Tibial artery (tissue), 4 donors: ENCODE data around the gene ADAMTS10.
"Not testable (repeated sequence)": the region's sequence is repeated elsewhere in the genome, so short reads cannot be mapped to it uniquely, and the experiment has no call there.

Experiments used
- DNase-seq, 2 donors: peaks; one replicate each; pipeline ENCODE4 v3.0.0-alpha.2; 2019
- H3K27ac ChIP-seq, 2 donors: fragments of 200-600 bp; sonication (generic) in 1 of 2; 1 replicate in 1 of 2; 2 replicates in 1 of 2; pipeline ENCODE4 v1.5.1; 2018 to 2019; ENCODE audit warnings: mild to moderate bottlenecking in 1 of 2
- H3K27me3 ChIP-seq, 2 donors: fragments of 200-600 bp; sonication (generic) in 1 of 2; one replicate each; pipeline versions ENCODE4 v1.5.1 to v1.6.0; 2016 to 2019
- H3K36me3 ChIP-seq, 3 donors: fragments of 200-600 bp; sonication (generic) in 2 of 3; one replicate each; pipeline ENCODE4 v1.5.1; 2016 to 2019; ENCODE audit warnings: mild to moderate bottlenecking in 2 of 3
- H3K4me1 ChIP-seq, 4 donors: fragments of 200-600 bp; sonication (generic) in 2 of 4; 1 replicate in 3 of 4; 2 replicates in 1 of 4; pipeline ENCODE4 v1.5.1; 2016 to 2019
- H3K4me3 ChIP-seq, 2 donors: fragments of 200-600 bp; sonication (generic) in 1 of 2; 1 replicate in 1 of 2; 2 replicates in 1 of 2; pipeline ENCODE4 v1.5.1; 2018 to 2019; ENCODE audit warnings: mild to moderate bottlenecking in 2 of 2
- H3K9me3 ChIP-seq, 3 donors: fragments of 200-600 bp; sonication (generic) in 1 of 3; one replicate each; pipeline ENCODE4 v1.5.1; 2016 to 2019
- intact Hi-C: fragments of 100-400 bp; cut with DNase I; formaldehyde crosslinking; loops from one replicate; pipeline ENCODE4 v1.15.0; 2023; ENCODE audit warnings: low total_unique reads
- TF ChIP-seq, protein P1 (sequence below), 2 experiments: fragments of 200-600 bp in 1 of 2; fragments of 450-650 bp in 1 of 2; IDR thresholded peaks; one replicate each; pipeline ENCODE4 v1.5.1; 2017 to 2019; ENCODE audit warnings: antibody characterized with exemption in 2 of 2, mild to moderate bottlenecking in 1 of 2, moderate library complexity in 1 of 2

Gene ADAMTS10

DNA sequence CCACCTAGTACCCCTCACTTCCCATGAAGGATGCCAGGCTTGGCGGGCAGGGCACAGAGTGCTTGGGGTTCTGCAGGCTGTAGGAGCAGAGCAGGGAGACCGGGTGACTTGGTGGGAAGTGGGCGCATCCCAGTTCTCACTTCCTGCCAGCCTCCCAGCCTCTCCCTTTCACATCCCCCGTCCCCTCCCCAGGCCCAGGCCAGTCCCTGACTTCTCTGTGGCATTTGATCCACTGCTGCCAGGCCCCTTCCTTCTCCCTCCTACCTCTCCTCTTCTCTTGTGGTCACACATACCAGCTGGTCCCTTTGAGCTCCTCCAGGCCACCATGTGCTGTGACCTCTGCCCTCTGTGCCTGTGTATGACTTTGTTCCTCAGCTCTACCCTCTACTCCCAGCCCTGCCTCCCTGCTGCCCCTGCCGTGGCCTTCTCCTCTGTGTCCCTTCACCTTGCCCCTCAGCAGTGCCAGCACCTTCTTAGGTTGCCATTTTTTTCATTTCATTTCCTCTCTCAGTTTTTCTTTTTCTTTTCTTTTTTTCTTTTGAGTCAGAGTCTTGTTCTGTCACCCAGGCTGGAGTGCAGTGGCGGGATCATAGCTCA, 52.8 kb downstream of the ADAMTS10 start:
- intact Hi-C loops = no loop called here
- H3K36me3 ChIP-seq = no peaks in the 10 kb centered on the region
- H3K9me3 ChIP-seq = no peaks in the 10 kb centered on the region
- DNase-seq = no peak
- no peaks in the 10 kb centered on the region for H3K4me1 ChIP-seq
- H3K27me3 ChIP-seq = no peaks in the 10 kb centered on the region
- TF ChIP-seq, protein P1, sequence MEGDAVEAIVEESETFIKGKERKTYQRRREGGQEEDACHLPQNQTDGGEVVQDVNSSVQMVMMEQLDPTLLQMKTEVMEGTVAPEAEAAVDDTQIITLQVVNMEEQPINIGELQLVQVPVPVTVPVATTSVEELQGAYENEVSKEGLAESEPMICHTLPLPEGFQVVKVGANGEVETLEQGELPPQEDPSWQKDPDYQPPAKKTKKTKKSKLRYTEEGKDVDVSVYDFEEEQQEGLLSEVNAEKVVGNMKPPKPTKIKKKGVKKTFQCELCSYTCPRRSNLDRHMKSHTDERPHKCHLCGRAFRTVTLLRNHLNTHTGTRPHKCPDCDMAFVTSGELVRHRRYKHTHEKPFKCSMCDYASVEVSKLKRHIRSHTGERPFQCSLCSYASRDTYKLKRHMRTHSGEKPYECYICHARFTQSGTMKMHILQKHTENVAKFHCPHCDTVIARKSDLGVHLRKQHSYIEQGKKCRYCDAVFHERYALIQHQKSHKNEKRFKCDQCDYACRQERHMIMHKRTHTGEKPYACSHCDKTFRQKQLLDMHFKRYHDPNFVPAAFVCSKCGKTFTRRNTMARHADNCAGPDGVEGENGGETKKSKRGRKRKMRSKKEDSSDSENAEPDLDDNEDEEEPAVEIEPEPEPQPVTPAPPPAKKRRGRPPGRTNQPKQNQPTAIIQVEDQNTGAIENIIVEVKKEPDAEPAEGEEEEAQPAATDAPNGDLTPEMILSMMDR (IDR thresholded peaks at IDR 0.05) = no peak
- H3K27ac ChIP-seq = no peak overlapping the region
- H3K4me3 ChIP-seq = no peak overlapping the region

- DNase-seq, H3K36me3 ChIP-seq, H3K27ac ChIP-seq, H3K27me3 ChIP-seq, H3K4me1 ChIP-seq, H3K4me3 ChIP-seq, intact Hi-C loops, H3K9me3 ChIP-seq: not testable (repeated sequence)
These were observed 56.8 kb downstream of the ADAMTS10 start for GRCh38 chr19:8553729-8554128.

GRCh38 chr19:8552810-8553209, 57.7 kb downstream of the ADAMTS10 start:
- H3K36me3 ChIP-seq = peaks cover 0 to 15% (median 0%) of the 10 kb centered on the region in 3 donors
- no peak for DNase-seq
- no peaks in the 10 kb centered on the region for H3K9me3 ChIP-seq
- no peak overlapping the region for H3K27ac ChIP-seq
- H3K27me3 ChIP-seq = no peaks in the 10 kb centered on the region
- TF ChIP-seq, protein P1 (IDR thresholded peaks at IDR 0.05) = no peak
- intact Hi-C loops = no loop called here
- H3K4me1 ChIP-seq = no peaks in the 10 kb centered on the region
- no peak overlapping the region for H3K4me3 ChIP-seq

DNA sequence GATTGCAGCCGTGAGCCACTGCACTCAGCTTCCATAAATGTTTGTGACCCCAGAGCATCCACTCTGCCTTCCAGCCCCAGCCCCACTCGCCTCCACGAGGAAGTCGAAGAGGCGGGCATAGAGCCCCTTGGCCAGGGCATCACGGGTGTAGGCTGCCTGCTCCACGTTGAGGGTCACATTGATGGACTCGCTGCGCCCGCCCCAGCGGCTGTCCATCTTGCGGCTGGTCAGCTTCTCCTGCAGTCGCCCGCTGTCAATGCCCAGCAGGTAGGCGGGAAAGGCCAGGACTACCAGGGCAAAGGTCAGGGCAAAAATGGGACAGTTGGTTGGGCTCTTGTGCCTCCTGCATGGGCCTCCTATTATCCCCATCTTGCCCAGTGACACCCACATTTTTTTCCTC, 60.4 kb downstream of the ADAMTS10 start:
- no peak overlapping the region for H3K4me3 ChIP-seq
- peaks cover 0 to 40% (median 7%) of the 10 kb centered on the region in 3 donors for H3K36me3 ChIP-seq
- TF ChIP-seq, protein P1 (IDR thresholded peaks at IDR 0.05) = no peak
- intact Hi-C loops = no loop called here
- no peaks in the 10 kb centered on the region for H3K27me3 ChIP-seq
- no peak for DNase-seq
- no peaks in the 10 kb centered on the region for H3K9me3 ChIP-seq
- H3K27ac ChIP-seq = no peak overlapping the region
- no peaks in the 10 kb centered on the region for H3K4me1 ChIP-seq

GRCh38 chr19:8545743-8546142, 64.8 kb downstream of the ADAMTS10 start:
- H3K4me1 ChIP-seq = no peaks in the 10 kb centered on the region
- intact Hi-C loops = no loop called here
- no peak overlapping the region for H3K27ac ChIP-seq
- H3K36me3 ChIP-seq = peaks cover 0 to 51% (median 7%) of the 10 kb centered on the region in 3 donors
- no peak for DNase-seq
- H3K4me3 ChIP-seq = no peak overlapping the region
- no peaks in the 10 kb centered on the region for H3K27me3 ChIP-seq
- no peaks in the 10 kb centered on the region for H3K9me3 ChIP-seq
- TF ChIP-seq, protein P1 (IDR thresholded peaks at IDR 0.05) = no peak

- no peak for DNase-seq
- Histone ChIP-seq H3K27ac (no peak overlapping the region), H3K9me3 (no peaks in the 10 kb centered on the region), H3K36me3 (peaks cover 0 to 47% (median 7%) of the 10 kb centered on the region in 3 donors), H3K4me3 (no peak overlapping the region), H3K4me1 (no peaks in the 10 kb centered on the region), H3K27me3 (no peaks in the 10 kb centered on the region)
- TF ChIP-seq, protein P1 (IDR thresholded peaks at IDR 0.05) = no peak
- intact Hi-C loops = no loop called here
These were observed 66.3 kb downstream of the ADAMTS10 start for GRCh38 chr19:8544168-8544567.
